HT1080 (cell line): Measurements from ENCODE around the gene NET1. TPM values are rescaled to one million over a fixed set of nuclear protein-coding genes. Genes with fewer than 3 reads are reported as not detected.
A peak's percentile ranks its signal among the peaks of the same experiment; 100 is the strongest.
"Not testable (repeated sequence)": the region's sequence is repeated elsewhere in the genome, so short reads cannot be mapped to it uniquely, and the experiment has no call there.

Experiments
- DNase-seq: peaks from one replicate; pipeline ENCODE4 v3.0.0-alpha.2; 2015; ENCODE audit warnings: low read depth
- polyA plus RNA-seq, 2 experiments: library from polyadenylated mRNA; depleted of rRNA; stranded (reverse); fragments of >200 nt; gene quantifications; 2 replicates each; pipeline ENCODE4 v1.2.3, GENCODE V29; 2015
- total RNA-seq: library from RNA; depleted of rRNA; stranded (reverse); fragments of >200 nt; shearing (Covaris generic); gene quantifications from 2 replicates; pipeline ENCODE4 v1.2.3, GENCODE V29; 2014; rRNA removed

NET1 gene, protein sequence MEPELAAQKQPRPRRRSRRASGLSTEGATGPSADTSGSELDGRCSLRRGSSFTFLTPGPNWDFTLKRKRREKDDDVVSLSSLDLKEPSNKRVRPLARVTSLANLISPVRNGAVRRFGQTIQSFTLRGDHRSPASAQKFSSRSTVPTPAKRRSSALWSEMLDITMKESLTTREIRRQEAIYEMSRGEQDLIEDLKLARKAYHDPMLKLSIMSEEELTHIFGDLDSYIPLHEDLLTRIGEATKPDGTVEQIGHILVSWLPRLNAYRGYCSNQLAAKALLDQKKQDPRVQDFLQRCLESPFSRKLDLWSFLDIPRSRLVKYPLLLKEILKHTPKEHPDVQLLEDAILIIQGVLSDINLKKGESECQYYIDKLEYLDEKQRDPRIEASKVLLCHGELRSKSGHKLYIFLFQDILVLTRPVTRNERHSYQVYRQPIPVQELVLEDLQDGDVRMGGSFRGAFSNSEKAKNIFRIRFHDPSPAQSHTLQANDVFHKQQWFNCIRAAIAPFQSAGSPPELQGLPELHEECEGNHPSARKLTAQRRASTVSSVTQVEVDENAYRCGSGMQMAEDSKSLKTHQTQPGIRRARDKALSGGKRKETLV
- total RNA-seq = 40.1 and 58.3 TPM in 2 replicates
- 46.7 and 49.2 TPM in 2 replicates for polyA plus RNA-seq (2015; cell fraction: cytosol; rRNA removed)
- 45.2 and 51.6 TPM in 2 replicates for polyA plus RNA-seq (2015; cell fraction: nucleus; rRNA removed)

- peak; percentile 90 for DNase-seq
Measured at GRCh38 chr10:5412277-5412941, at the start of gene NET1. Gene NET1, plus strand, starts transcription at chr10:5412557. Its CDS starts 136 bp downstream, at chr10:5412693.

DNA sequence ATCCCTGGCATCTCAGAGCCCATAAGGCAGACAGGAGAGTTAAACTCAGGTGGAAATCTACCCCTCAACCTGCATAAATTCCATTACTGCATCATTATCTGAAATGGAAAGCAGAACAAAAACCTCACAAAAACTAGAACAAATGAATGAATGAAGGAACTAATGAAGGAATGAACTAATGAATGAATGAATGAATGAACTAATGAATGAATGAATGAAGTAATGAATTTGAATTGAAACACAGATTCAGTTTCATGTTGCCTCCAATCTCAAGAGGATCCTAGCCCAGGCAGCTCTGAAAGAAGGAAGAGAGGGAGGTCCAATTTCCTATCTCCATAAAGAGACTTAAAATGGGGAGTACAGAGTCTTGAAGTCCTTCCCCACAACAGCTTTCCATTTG is 49.5 kb upstream of the NET1 start:
- no peak for DNase-seq

DNA sequence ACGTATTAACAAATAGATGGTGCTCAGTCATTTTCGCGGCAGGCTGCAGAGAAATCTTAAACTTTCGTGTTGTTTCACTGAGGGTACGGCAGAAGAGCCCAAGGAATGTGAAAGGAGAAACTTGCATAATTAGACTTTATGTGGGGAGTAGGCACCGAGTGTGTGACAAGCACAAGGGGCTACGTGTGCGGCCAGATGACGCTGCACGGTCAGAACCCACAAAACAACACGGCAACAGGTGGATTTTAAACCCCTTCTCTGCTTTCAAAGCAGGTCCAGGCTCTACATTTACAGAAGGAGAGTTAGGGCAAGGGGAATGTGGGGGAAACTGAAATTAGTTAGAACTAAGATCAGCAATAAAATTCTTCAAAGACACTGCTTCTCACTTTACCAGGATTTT is 48.0 kb upstream of the NET1 start:
- no peak for DNase-seq

DNA sequence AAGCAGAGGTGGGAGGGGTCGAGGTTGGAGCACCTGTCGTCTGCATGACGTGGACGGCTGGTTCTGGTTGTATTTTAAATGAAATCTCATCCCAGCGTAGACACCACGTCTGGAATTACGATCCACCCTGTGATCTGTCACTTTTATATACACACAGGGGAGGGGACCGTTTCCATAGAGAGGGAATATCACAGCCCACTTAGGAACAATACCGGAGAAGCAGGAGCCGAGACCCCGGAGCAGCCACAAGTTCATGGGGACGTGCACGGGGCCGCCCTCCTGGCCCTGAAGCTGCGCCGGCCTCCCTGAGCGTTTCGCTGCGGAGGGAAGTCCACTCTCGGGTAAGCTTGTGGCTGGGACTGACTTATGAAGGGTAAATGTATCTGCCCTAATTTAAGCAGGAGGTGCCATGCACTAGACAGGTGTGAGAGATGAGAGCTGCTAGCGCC is 47.4 kb upstream of the NET1 start, which contains the start of gene UCN3:
UCN3 (plus strand) TSS at position 77 of the 449 bp plus-strand sequence. CDS start 8,755 bp downstream, outside the sequence.
- DNase-seq = no peak

DNA sequence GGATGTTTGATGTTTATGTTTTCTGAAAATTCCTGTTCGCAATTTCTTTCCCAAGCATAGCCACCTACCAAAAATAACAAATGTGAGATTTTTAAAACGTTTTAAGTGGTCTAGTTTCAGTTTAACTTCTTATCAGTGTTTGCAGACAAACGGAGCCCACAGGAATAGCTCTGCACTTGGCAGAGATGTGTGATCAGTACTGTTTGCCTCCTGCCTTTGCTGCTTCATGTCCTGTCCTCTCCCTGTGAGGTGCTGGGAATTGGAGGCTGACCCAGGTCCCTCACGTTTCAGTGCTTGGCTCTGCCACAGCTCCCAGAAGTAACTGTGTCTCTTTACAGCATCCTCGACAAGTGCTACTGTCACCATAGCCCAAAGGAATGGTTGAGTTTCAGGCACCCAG is 46.4 kb upstream of the NET1 start:
- no peak for DNase-seq

- no peak for DNase-seq
Measured at GRCh38 chr10:5369362-5370158, 42.8 kb upstream of the NET1 start.

DNA sequence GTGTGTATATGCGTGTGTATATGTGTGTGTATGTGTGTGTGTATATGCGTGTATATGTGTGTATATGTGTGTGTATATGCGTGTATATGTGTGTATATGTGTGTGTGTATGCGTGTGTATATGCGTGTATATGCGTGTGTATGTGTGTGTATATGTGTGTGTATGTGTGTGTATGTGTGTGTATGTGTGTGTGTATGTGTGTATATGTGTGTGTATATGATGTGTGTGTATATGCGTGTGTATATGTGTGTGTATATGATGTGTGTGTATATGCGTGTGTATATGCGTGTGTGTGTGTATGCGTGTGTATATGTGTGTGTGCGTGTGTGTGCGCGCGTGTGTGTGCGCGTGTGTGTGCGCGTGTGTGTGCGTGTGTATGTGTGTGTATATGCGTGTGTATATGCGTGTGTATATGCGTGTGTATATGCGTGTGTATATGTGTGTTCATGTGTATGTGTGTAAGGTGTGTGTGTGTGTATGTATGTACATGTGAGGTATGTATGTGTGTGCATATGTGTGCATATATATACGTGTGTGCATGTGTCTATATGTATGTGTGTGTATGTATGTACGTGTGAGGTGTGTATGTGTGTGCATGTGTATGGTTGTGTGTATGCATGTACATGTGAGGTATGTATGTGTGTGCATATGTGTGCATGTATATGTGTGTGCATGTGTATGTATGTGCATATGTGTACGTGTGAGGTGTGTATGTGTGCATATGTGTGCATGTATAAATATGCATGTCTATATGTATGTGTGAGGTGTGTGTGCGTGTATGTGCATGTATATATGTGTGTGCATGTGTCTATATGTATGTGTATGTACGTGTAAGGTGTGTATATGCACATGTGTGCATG is 41.6 kb upstream of the NET1 start:
- no peak for DNase-seq

GRCh38 chr10:5373307-5373706 is 39.0 kb upstream of the NET1 start:
- no peak for DNase-seq

GRCh38 chr10:5373891-5374611 is 38.3 kb upstream of the NET1 start:
- no peak for DNase-seq

DNA sequence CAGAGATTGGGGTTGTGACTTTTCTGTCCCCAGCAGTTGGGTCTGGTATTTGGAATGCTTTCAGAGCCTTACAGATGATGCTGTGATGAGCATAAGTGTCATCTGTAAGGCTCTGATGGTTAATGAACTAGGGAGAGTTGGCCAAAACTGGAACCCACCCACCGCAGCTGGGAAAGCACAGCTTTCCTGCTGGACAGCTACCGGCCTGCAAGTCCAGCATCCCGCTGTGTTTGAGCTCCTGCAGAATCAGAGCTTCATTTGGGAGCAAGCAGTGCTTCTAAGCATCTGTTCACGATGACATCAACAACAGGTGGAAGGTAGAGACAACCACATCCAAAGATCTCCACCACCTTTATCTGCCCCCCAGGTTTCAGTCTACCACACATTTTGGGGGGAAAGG is 35.9 kb upstream of the NET1 start:
- DNase-seq = no peak

GRCh38 chr10:5379202-5379601 is 33.2 kb upstream of the NET1 start:
- DNase-seq = not testable (repeated sequence)

- not testable (repeated sequence) for DNase-seq
Measured at GRCh38 chr10:5380395-5380794, 32.0 kb upstream of the NET1 start.

GRCh38 chr10:5381187-5381586 is 31.2 kb upstream of the NET1 start:
- no peak for DNase-seq

DNA sequence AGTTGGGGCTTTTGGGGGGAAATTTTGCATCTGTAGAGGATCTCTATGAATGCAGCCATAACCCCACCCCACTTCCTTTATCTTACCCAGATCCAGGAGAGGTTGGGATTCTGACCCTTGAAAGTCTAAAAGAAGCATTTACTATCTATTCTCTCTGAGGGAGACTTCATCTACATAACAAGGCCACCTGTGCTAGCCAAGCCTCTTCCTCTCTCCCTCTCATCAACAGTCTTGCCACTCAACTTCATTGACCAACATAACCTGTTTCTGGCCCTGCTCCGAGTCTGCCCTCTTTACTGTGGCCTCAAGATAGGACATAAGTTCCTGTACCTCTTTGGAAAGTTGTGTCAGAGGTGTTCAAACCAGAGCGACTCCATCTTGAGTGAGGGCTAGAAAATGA is 27.1 kb upstream of the NET1 start:
- DNase-seq = no peak

DNA sequence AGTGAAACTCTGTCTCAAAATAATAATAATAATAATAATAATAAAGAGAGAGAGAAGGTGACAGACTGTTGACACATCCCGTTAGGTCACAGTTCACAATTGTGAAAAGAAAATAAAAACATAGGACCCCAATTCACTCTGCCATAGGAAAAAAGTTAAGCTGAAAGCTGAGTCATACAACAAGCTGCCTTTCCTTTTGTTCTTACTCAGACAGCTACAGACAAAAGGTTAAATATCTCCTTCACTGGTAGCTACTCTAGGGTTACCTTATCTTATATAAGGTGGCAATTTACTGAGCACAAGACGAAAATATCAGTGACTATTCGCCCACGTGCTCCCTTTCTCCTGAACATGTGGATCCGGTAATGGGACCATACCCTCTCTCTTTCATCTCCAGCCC is 25.2 kb upstream of the NET1 start:
- DNase-seq = no peak

- DNase-seq = no peak
Measured at GRCh38 chr10:5390607-5391205, 21.7 kb upstream of the NET1 start.

- DNase-seq = no peak
Measured at GRCh38 chr10:5391790-5392189, 20.6 kb upstream of the NET1 start.

GRCh38 chr10:5393529-5393928 is 18.8 kb upstream of the NET1 start:
- no peak for DNase-seq

DNA sequence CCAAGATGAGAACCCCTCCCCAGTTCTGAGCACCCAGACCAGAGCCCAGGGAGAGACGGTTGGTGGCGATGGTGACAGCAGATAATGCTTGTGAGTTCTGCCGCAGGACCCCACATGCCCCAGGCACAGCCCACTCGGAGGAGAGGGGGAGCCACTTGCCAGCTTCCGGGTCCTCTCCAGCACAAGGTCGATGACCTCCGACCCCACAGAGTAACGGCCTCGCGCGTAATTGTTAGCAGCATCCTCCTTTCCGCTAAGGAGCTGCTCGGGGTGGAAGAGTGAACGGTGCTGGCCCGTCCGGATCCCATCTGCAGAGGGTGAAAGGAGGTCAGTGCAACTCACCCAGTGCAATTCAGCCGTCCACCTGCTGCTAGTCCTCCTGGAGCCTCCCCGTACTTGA is 17.2 kb upstream of the NET1 start:
- DNase-seq = no peak
